OCI-LY7 (cell line): Measurements from ENCODE around the gene FCGR2B. TPM values are rescaled to one million over a fixed set of nuclear protein-coding genes. Genes with fewer than 3 reads are reported as not detected.

ENCODE experiments used
- BruUV-seq: library from RNA; stranded (reverse); fragments of 400-500 nt; replicated peaks from 2 replicates; lab custom pipeline; 2021; lab: Mats Ljungman, UMichigan
- CTCF ChIA-PET: fragments of 300-600 bp; sonication (Branson Sonifier 250); formaldehyde crosslinking; loops from one replicate; lab custom pipeline; 2022; ENCODE audit warnings: antibody characterized with exemption; ENCODE audit not compliant: unreplicated experiment; lab: Charles Lee
- POLR2A ChIA-PET: fragments of 300-600 bp; sonication (Branson Sonifier 250); formaldehyde crosslinking; loops from one replicate; lab custom pipeline; 2022; ENCODE audit warnings: antibody characterized with exemption; lab: Charles Lee
- DNase-seq: peaks from one replicate; pipeline ENCODE4 v3.0.0-alpha.2; 2015; ENCODE audit warnings: low spot score
- H2AFZ ChIP-seq: fragments of 200-600 bp; sonication (generic), shearing (Covaris generic); 2 replicates; pipeline ENCODE4 v1.6.1; 2014; ENCODE audit warnings: mild to moderate bottlenecking, antibody characterized with exemption, low read length, moderate library complexity
- H3K27ac ChIP-seq: fragments of 200-600 bp; sonication (generic); 2 replicates; pipeline ENCODE4 v1.5.1; 2014; ENCODE audit warnings: mixed run types, low read depth, mild to moderate bottlenecking, moderate library complexity, low read length, inconsistent platforms; ENCODE audit not compliant: poor library complexity, severe bottlenecking
- H3K36me3 ChIP-seq: fragments of 200-600 bp; sonication (generic); 2 replicates; pipeline ENCODE4 v1.6.1; 2014; ENCODE audit warnings: mild to moderate bottlenecking, antibody characterized with exemption, low read length, moderate library complexity, mixed read lengths; ENCODE audit not compliant: insufficient read depth
- H3K4me1 ChIP-seq: fragments of 200-600 bp; sonication (generic); 2 replicates; pipeline ENCODE4 v1.5.1; 2014; ENCODE audit warnings: mild to moderate bottlenecking, low read length; ENCODE audit not compliant: insufficient read depth, poor library complexity, severe bottlenecking
- H3K4me2 ChIP-seq: fragments of 200-600 bp; sonication (generic); 2 replicates; pipeline ENCODE4 v1.6.1; 2014; ENCODE audit warnings: mild to moderate bottlenecking, low read length
- H3K4me3 ChIP-seq: fragments of 200-600 bp; sonication (generic); 2 replicates; pipeline ENCODE4 v1.5.1; 2014; ENCODE audit warnings: mild to moderate bottlenecking, low read depth, low read length; ENCODE audit not compliant: poor library complexity, severe bottlenecking
- H3K79me2 ChIP-seq: fragments of 200-600 bp; sonication (generic); 2 replicates; pipeline ENCODE4 v1.6.1; 2016; ENCODE audit warnings: low read depth, mild to moderate bottlenecking, low read length, moderate library complexity, mixed read lengths; ENCODE audit not compliant: insufficient read depth
- H3K9me2 ChIP-seq: fragments of 200-600 bp; sonication (generic); 2 replicates; pipeline ENCODE4 v1.6.1; 2016; ENCODE audit warnings: mild to moderate bottlenecking, low read length, mixed read lengths; ENCODE audit not compliant: insufficient read depth
- H3K9me3 ChIP-seq: fragments of 200-600 bp; sonication (generic); 2 replicates; pipeline ENCODE4 v1.6.1; 2014; ENCODE audit warnings: mild to moderate bottlenecking, mixed run types, low read length, mixed read lengths
- H4K20me1 ChIP-seq: fragments of 200-600 bp; sonication (generic); 2 replicates; pipeline ENCODE4 v1.6.1; 2014; ENCODE audit warnings: mild to moderate bottlenecking, antibody characterized with exemption, low read length, moderate library complexity, mixed read lengths; ENCODE audit not compliant: insufficient read depth
- CTCF ChIP-seq: fragments of 200-600 bp; sonication (generic); conservative IDR thresholded peaks from 2 replicates; pipeline ENCODE4 v1.5.1; 2014; ENCODE audit warnings: mild to moderate bottlenecking, antibody characterized with exemption, low read length, moderate library complexity, mixed read lengths
- EZH2phosphoT487 ChIP-seq: fragments of 200-600 bp; sonication (generic); IDR thresholded peaks from 2 replicates; pipeline ENCODE4 v1.6.1; 2018; ENCODE audit warnings: low read depth, borderline replicate concordance, mild to moderate bottlenecking, mixed run types, antibody characterized with exemption, low read length, moderate library complexity, mixed read lengths
- intact Hi-C: fragments of 100-400 bp; cut with micrococcal nuclease; formaldehyde crosslinking; loops from one replicate; pipeline ENCODE4 v1.10.0; 2022; ENCODE audit not compliant: unreplicated experiment
- total RNA-seq, 2 experiments: library from RNA; depleted of rRNA in 1 of 2; stranded (reverse); fragments of >200 nt in 1 of 2; shearing (Covaris generic) in 1 of 2; gene quantifications; 2 replicates each; pipeline ENCODE4 v1.2.3, GENCODE V29; 2014 to 2022

FCGR2B gene
- total RNA-seq, 2 experiments from 2014 or later, result 4.6 to 4.8 TPM

- Histone ChIP-seq H2AFZ (no peak overlapping the region), H3K36me3 (no peaks in the 10 kb centered on the region), H3K27ac (no peak overlapping the region), H3K79me2 (no peaks in the 10 kb centered on the region), H3K9me2 (no peaks in the 10 kb centered on the region), H3K9me3 (no peaks in the 10 kb centered on the region), H3K4me1 (no peaks in the 10 kb centered on the region), H3K4me3 (no peak overlapping the region), H3K4me2 (no peak overlapping the region), H4K20me1 (no peaks in the 10 kb centered on the region)
- TF ChIP-seq CTCF, result no peak
- TF ChIP-seq EZH2phosphoT487, result no peak
- BruUV-seq, result no TSS peak
- CTCF ChIA-PET, result no interaction called here
- intact Hi-C loops, result no loop called here
- no peak for DNase-seq
- POLR2A ChIA-PET, result interaction anchor here (1.5 kb wide), 1 partner anchor 50 kb away, joined by 4 read pairs; no protein-coding TSS in a partner anchor
These were observed 13.5 kb downstream of the FCGR2B start for GRCh38 chr1:161676441-161676840.

- H3K9me3 ChIP-seq, result no peaks in the 10 kb centered on the region
- no peak overlapping the region for H3K4me3 ChIP-seq
- ChIA-PET CTCF (interaction anchor here (0.6 kb wide), 1 partner anchor 908 kb away, joined by 4 read pairs; no protein-coding TSS in a partner anchor), POLR2A (interaction anchor here (0.7 to 1.5 kb wide), 2 partner anchors 49 to 1198 kb away, joined by 4 read pairs; no protein-coding TSS in a partner anchor)
- no peak overlapping the region for H3K27ac ChIP-seq
- intact Hi-C loops, result no loop called here
- no peak overlapping the region for H3K4me2 ChIP-seq
- no peak overlapping the region for H2AFZ ChIP-seq
- H3K4me1 ChIP-seq, result no peaks in the 10 kb centered on the region
- H3K36me3 ChIP-seq, result no peaks in the 10 kb centered on the region
- H3K9me2 ChIP-seq, result no peaks in the 10 kb centered on the region
- BruUV-seq, result no TSS peak
- no peaks in the 10 kb centered on the region for H3K79me2 ChIP-seq
- no peak for DNase-seq
- TF ChIP-seq CTCF (no peak), EZH2phosphoT487 (no peak)
- no peaks in the 10 kb centered on the region for H4K20me1 ChIP-seq
These were observed 14.2 kb downstream of the FCGR2B start for GRCh38 chr1:161676958-161677689.

GRCh38 chr1:161678500-161678899, 15.6 kb downstream of the FCGR2B start:
- POLR2A ChIA-PET, result no interaction called here
- no peaks in the 10 kb centered on the region for H3K36me3 ChIP-seq
- H3K9me3 ChIP-seq, result no peaks in the 10 kb centered on the region
- CTCF ChIA-PET, result no interaction called here
- intact Hi-C loops, result no loop called here
- TF ChIP-seq CTCF, result no peak
- H3K4me3 ChIP-seq, result no peak overlapping the region
- BruUV-seq, result no TSS peak
- no peak overlapping the region for H2AFZ ChIP-seq
- H3K4me1 ChIP-seq, result no peaks in the 10 kb centered on the region
- no peak for DNase-seq
- no peaks in the 10 kb centered on the region for H4K20me1 ChIP-seq
- no peak overlapping the region for H3K4me2 ChIP-seq
- no peak overlapping the region for H3K27ac ChIP-seq
- H3K9me2 ChIP-seq, result no peaks in the 10 kb centered on the region
- H3K79me2 ChIP-seq, result no peaks in the 10 kb centered on the region
